Coronary artery (tissue), 2 donors: ENCODE measurements around the gene RNU5B-1.
"Not testable (repeated sequence)": the region's sequence is repeated elsewhere in the genome, so short reads cannot be mapped to it uniquely, and the experiment has no call there.

Experiments used
- DNase-seq: peaks from one replicate; pipeline ENCODE4 v3.0.0-alpha.2; 2017; ENCODE audit warnings: low spot score
- H3K27ac ChIP-seq, 2 donors: fragments of 200-600 bp; sonication (generic); one replicate each; pipeline ENCODE4 v1.5.1; 2016 to 2019
- H3K4me3 ChIP-seq: fragments of 200-600 bp; sonication (generic); 2 replicates; pipeline ENCODE4 v1.5.1; 2016; ENCODE audit warnings: mild to moderate bottlenecking, moderate library complexity
- TF ChIP-seq, protein P1 (sequence below): fragments of 200-600 bp; sonication (generic); IDR thresholded peaks from one replicate; pipeline ENCODE4 v1.5.1; 2019; ENCODE audit warnings: antibody characterized with exemption

The RNU5B-1 gene

DNA sequence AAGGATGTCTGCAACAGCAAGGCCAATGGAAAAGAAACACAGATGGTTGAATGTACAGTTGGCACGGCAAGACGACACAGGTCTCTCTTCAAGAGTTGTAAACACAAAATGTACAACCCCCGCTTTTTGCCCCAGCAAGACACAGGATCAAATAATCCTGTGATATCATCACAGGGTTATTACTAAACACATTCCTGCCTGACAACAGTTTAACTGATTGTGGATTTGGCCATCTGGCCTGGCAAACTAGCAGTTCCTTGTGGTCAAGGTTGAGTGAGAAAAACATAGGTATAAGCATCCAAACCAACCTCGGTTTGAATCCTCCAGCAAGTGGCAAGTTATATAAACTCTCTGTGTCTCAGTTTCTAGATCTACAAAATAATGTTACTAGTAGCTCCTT, 41.2 kb upstream of the RNU5B-1 start:
- no peak for DNase-seq
- Histone ChIP-seq H3K4me3 (no peak overlapping the region), H3K27ac (no peak overlapping the region)
- TF ChIP-seq, protein P1, sequence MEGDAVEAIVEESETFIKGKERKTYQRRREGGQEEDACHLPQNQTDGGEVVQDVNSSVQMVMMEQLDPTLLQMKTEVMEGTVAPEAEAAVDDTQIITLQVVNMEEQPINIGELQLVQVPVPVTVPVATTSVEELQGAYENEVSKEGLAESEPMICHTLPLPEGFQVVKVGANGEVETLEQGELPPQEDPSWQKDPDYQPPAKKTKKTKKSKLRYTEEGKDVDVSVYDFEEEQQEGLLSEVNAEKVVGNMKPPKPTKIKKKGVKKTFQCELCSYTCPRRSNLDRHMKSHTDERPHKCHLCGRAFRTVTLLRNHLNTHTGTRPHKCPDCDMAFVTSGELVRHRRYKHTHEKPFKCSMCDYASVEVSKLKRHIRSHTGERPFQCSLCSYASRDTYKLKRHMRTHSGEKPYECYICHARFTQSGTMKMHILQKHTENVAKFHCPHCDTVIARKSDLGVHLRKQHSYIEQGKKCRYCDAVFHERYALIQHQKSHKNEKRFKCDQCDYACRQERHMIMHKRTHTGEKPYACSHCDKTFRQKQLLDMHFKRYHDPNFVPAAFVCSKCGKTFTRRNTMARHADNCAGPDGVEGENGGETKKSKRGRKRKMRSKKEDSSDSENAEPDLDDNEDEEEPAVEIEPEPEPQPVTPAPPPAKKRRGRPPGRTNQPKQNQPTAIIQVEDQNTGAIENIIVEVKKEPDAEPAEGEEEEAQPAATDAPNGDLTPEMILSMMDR = no peak

- Histone ChIP-seq H3K27ac (peak overlapping the region in 1 of 2 donors; percentile 19), H3K4me3 (no peak overlapping the region)
- DNase-seq = no peak
- TF ChIP-seq, protein P1 = no peak
These were observed 39.5 kb upstream of the RNU5B-1 start for GRCh38 chr15:65264863-65265430.

DNA sequence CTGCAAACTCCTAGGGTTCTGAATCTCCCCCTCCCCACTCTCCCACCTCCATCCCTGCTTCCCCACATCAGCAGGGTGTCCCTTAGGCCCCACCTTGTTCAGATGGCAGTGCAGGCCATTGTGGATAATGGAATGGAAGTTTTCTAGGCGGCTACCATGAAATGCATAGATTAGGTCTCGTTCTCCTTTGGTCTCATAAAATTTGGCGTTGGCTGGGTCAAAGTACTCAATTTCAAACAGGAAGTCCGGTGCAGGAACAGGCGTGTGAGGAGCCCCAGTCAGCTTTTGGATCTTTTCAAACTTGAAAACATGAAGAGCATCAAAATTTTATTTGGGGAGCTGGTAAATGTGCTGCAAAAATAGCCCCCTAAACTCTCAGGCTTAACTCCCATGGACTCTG, 38.0 kb upstream of the RNU5B-1 start:
- no peak overlapping the region for H3K27ac ChIP-seq
- no peak overlapping the region for H3K4me3 ChIP-seq
- DNase-seq = no peak
- TF ChIP-seq, protein P1 = no peak

GRCh38 chr15:65268411-65268810, 36.1 kb upstream of the RNU5B-1 start:
- TF ChIP-seq, protein P1 = no peak
- H3K27ac ChIP-seq = no peak overlapping the region
- no peak for DNase-seq
- no peak overlapping the region for H3K4me3 ChIP-seq

- not testable (repeated sequence) for H3K4me3 ChIP-seq, H3K27ac ChIP-seq, DNase-seq
- TF ChIP-seq, protein P1 = peak; percentile 40
These were observed 33.5 kb upstream of the RNU5B-1 start for GRCh38 chr15:65270811-65271545.

GRCh38 chr15:65275104-65275727, 29.3 kb upstream of the RNU5B-1 start:
- Histone ChIP-seq H3K27ac (no peak overlapping the region), H3K4me3 (no peak overlapping the region)
- TF ChIP-seq, protein P1 = no peak
- DNase-seq = no peak
